ENCODE measurements around the gene GABBR2. TPM values are rescaled to one million over a fixed set of nuclear protein-coding genes. Genes with fewer than 3 reads are reported as not detected.

The GABBR2 gene
- total and polyA plus RNA-seq, 9 of the 15 experiments (the other 6 are each of a cell fraction or from before 2014, with no cell fraction given) = 0.15 to 1.9 (median 0.32) TPM

- TF ChIP-seq ZBTB40 (IDR thresholded peaks at IDR 0.05) (0 out of 2 replicates have a peak, but pooled peaks have one; percentile 11), ZBTB40 (CRISPR knock-in tag; IDR thresholded peaks at IDR 0.05) (no peak), ZNF707 (CRISPR knock-in tag; conservative IDR thresholded peaks at IDR 0.05) (no peak), ELK3 (CRISPR knock-in tag; IDR thresholded peaks at IDR 0.05) (no peak), ATF7 (IDR thresholded peaks at IDR 0.05) (peak; percentile 86), PTTG1 (tag; IDR thresholded peaks at IDR 0.05; ENCODE audit: low read depth) (peak; percentile 16; the same call in 1 of the 2 replicates), ESRRA (IDR thresholded peaks at IDR 0.05; ENCODE audit: borderline replicate concordance, low read depth) (0 out of 2 replicates have a peak, but pooled peaks have one; percentile 20), GTF2E2 (tag; IDR thresholded peaks at IDR 0.05) (peak; percentile 44; the same call in 1 of the 2 replicates), ZC3H11A (IDR thresholded peaks at IDR 0.05; ENCODE audit: low read depth, low read length) (no peak), STAT5A (IDR thresholded peaks at IDR 0.05; ENCODE audit: borderline replicate concordance, low read length) (no peak), MEIS2 (IDR thresholded peaks at IDR 0.05; ENCODE audit: partially characterized antibody) (peak; percentile 39), RBM34 (IDR thresholded peaks at IDR 0.05; ENCODE audit: borderline replicate concordance, insufficient read depth, low read length) (no peak), ETV1 (tag; conservative IDR thresholded peaks at IDR 0.05; ENCODE audit: low read depth) (no peak; the same call in 1 of the 2 replicates), DACH1 (IDR thresholded peaks at IDR 0.05; ENCODE audit: partially characterized antibody) (no peak)
- TF ChIP-seq, protein P1, sequence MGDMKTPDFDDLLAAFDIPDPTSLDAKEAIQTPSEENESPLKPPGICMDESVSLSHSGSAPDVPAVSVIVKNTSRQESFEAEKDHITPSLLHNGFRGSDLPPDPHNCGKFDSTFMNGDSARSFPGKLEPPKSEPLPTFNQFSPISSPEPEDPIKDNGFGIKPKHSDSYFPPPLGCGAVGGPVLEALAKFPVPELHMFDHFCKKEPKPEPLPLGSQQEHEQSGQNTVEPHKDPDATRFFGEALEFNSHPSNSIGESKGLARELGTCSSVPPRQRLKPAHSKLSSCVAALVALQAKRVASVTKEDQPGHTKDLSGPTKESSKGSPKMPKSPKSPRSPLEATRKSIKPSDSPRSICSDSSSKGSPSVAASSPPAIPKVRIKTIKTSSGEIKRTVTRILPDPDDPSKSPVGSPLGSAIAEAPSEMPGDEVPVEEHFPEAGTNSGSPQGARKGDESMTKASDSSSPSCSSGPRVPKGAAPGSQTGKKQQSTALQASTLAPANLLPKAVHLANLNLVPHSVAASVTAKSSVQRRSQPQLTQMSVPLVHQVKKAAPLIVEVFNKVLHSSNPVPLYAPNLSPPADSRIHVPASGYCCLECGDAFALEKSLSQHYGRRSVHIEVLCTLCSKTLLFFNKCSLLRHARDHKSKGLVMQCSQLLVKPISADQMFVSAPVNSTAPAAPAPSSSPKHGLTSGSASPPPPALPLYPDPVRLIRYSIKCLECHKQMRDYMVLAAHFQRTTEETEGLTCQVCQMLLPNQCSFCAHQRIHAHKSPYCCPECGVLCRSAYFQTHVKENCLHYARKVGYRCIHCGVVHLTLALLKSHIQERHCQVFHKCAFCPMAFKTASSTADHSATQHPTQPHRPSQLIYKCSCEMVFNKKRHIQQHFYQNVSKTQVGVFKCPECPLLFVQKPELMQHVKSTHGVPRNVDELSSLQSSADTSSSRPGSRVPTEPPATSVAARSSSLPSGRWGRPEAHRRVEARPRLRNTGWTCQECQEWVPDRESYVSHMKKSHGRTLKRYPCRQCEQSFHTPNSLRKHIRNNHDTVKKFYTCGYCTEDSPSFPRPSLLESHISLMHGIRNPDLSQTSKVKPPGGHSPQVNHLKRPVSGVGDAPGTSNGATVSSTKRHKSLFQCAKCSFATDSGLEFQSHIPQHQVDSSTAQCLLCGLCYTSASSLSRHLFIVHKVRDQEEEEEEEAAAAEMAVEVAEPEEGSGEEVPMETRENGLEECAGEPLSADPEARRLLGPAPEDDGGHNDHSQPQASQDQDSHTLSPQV (IDR thresholded peaks at IDR 0.05) = peak; percentile 88
Observed at GRCh38 chr9:98429613-98430012, 279.1 kb downstream of the GABBR2 start (continued).

All from K562 (cell line).